ENCODE measurements around the gene KRCC1.

- no peak for TF ChIP-seq CTCF (IDR thresholded peaks at IDR 0.05)
- TF ChIP-seq POLR2A (IDR thresholded peaks at IDR 0.05) = no peak
Observed at GRCh38 chr2:87996570-87996969, 59.0 kb downstream of the KRCC1 start.
